Stimulated activated CD8-positive, alpha-beta memory T cell treated with anti-CD3 and anti-CD28 coated beads, Interleukin-12 subunit alpha, Interleukin-12 subunit beta, amount 100 ng/mL, for 24 hours (primary cell): ENCODE data around the gene KLF6.

Experiments
- DNase-seq: peaks from one replicate; pipeline ENCODE4 v3.0.0-alpha.2; 2020; ENCODE audit errors: extremely low read depth

Gene KLF6

DNA sequence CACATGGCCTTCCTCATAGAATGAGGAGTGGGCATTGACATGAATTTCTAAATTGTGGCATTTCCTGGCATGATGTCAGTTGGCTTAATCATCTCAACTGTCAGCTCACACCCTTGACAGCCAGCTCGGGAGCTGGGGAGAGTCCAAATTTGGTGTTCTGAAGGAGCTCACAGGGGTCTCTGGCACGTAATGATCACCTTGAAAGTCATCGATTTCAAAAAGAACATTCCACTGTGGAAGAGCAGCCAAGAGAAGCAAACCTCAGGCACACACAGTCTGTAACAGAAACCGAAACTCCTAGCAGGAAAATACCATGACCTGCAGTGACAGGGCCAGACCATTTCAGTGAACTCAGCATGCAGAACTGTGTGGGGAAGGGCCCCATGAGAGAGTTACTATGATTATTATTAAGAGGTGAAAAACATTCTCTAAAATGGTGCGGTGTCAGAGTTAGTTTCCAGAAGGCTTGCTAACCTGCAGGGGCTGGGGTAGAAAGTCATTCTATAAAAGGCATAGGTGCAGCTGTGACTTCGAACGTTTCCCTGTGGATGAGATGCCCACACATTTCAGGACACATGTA, 26.4 kb upstream of the KLF6 start:
- no peak for DNase-seq

DNA sequence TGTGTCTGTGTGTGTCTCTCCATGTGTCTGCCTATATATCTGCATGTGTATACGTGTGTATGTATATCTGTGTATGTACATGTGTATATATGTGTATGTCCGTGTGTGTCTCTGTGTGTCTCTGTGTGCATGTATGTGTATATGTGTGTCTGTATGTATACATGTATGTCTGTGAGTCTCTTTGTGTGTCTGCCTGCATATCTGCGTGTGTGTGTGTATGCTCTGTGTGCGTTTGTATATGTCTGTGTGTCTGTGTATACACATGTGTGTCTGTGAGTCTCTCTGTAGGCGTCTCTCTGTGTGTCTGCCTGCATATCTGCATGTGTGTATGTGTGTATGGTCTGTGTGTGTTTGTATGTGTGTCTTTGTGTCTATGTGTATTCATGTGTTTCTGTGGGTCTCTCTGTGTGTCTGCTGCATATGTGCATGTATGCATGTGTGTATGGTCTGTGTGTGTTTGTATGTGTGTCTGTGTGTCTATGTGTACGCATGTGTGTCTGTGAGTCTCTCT, 23.7 kb upstream of the KLF6 start:
- no peak for DNase-seq

DNA sequence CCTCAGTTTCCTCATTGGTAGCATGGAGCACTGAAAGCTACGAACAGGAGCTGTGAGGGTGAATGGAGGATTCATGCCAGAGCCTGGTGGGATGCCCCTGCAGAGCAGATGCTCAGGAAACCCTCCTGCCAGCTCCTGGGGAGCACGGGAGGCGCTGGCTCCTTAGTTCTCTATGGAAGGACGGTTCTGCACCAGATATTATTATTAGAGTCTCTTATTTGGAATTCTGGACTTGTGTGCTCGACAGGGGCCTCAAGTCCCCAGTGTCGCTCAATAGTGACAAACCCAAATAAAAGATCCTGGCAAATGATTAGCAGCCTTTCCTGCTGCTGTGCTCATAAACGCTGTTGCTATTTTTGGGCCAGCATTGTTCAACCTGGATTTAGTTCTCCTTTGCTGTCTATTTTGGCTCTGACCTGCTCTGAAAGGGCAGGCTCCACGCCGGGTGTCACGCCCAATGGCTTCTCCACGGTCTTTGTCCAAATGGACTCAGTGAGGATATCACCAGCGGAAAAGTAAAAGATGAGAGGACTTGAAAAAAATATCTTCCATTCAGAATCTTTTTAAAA, 23.0 kb upstream of the KLF6 start:
- DNase-seq: no peak

DNA sequence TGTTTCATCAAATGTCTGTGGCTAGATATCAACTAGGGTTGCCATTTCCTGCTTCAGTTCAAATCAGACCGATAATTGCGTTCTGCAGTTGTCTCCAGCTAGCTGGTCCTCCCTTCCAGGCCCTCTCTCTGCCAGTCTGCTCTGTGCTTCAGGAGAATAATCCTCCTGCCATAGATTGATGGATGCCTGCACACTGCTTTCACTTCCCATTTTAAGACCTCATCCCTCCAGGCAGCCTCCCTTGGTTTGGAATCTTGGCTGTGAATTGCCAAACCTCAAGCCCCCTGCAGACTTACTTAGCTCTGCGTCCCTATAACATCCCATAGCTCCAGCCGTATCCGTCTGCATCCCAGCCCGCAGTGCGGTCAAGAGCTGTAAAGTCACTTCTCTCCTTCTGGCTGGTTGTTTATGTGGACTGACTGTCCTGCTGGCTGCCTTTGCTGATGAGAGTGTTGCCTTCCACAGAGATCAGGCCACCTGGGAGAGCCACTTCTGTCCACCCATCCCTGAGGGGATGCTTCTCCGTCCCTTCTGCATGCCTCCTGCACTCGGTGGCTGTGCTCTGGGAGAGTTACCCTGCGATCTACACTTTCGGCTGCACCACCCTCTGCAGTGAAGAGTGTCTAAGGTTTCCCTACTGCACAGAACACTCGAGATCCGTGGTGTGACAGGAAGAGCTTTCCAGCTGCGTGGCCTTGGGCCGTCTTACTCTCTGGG, 22.4 kb upstream of the KLF6 start:
- DNase-seq: no peak

DNA sequence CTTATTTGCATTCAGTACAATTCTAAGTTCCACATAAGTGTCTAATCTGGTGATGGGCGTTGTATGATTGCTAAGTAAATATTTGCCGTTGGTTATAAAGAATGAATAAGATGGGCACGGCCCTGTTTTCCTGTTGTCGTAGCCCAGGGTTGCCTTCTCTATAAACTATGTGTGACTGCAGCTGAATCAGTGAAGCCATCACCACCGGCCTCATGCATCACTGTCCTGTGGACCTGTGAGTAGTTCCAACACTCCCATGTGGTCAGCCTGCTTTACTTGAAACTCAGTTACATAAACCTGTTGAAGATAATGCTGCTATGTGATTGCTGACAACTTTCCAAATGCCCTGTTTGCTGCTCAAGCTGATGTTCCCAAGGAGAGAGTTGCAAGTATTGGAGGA, 21.6 kb upstream of the KLF6 start:
- no peak for DNase-seq

DNA sequence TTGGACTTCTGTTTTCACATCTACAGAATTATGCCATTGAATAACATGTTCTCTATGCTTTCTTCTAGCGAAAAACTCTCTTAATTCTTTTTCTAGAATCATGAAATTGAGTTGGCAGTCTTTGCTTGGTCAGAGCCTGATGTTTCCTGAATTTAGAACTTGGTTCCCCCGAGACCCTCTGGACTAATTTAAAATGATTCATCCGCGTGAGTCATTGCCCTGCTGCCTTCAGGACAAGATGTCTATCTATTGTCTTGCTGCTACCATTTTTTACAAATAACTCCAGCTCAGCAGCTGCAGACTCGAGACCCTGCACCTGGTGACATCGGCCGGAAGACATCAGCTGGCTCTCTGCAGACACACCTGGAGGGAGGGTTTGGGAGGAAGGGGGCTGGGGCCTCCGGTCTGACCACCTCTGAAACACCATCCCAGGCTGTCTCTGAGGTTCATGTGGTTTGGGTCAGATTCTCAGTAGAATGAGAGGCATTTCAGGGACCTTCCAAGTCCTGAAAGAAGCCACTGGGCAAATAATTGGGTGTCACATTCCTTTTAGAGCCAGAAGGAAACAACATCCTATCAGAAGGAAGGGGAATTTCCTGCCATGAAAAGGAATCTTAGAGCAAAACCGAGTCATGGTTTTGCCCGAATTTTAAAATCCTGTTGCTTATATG, 20.9 kb upstream of the KLF6 start:
- DNase-seq: no peak

DNA sequence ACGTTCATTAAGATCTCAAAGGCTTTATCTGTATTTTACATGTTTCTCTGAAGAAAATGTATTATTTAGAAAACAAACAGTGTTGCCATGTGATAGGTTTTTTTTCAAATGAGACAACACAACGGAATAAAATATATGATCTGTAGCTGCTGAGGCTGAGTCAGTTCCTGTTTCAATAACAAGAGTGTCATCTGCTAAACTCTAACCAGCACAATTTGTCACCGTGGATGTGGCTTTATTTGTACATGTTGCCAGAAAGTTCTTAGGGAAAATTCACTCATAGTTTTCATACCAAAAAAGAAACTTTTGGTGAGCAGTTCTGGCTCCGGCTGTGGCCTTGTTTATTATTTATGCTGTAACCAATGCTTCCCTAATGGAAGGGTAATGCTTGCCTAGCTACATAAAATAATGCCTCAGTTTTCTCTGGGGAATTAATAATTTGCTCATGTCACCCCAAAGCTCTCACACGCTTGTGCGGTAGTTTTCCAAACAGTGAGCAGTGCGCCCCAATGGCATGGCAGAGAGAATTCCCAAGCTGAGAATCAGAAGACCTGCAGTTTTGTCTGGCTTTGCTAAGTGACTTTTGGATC, 20.3 kb upstream of the KLF6 start:
- DNase-seq: no peak

DNA sequence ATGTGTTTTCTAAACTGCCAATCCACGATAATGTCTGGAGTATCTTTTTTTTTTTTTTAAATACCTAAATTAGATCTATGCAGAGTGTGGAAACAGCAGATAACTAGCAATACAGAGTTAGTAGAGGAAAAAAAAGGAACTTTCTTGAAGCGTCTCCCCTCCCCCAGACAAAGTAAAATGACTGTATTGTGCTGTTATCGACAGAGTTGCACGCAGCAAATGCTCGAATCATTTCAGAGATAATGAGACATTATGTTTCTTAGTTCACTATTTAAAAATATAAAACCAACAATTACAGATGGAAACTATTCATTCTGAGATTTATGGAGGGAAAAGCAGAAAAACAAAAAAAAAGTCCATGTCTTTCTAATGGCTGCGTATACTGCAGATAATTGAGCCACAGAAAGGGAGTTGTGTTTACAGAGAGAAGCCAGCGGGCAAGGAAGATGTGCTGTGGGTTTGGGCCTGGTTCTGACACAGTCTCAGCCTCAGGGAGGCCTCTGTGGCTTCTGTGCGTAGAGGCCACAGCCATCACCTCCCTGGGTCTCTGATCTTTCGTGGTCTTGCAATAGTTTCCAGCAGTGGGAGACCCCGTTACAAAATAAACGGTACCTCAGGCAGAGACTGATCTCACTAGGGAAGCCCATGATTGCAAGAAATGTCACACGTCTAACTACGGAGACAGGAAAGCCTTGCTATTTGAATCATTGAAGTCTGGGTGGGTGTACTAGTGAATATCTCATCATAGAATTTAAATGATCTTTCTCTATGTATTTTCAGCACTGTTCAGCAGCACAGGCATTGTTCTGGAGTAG, 19.1 kb upstream of the KLF6 start:
- no peak for DNase-seq

DNA sequence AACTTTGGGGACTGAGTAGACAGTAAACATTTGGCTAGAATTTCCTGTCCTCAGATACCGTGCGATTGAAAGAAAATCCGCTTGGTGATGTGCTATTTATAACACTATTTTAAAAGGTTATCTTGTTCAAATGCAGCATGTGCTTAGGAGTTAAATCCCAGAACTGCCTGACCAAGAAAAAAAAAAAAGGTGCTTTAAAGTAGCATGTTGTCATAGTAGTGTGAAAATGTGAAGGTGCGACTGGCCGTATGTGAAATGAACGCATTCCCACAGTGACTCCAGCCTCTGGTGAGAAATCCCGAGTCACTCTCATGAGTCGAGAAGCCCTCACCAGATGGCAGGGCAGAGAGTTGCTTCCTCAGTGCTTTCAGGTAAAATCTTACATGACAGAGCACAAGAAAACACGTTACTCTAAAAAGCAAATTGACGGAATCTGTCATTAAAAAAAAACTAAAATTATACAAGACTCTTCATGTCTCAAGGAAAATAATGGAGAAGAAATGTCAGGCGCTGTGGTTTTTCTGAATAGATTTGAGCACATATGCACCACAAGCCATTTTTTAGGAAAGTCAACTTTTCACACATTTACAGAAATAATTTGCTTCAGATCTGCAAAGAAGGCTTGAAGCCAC, 18.4 kb upstream of the KLF6 start:
- no peak for DNase-seq

DNA sequence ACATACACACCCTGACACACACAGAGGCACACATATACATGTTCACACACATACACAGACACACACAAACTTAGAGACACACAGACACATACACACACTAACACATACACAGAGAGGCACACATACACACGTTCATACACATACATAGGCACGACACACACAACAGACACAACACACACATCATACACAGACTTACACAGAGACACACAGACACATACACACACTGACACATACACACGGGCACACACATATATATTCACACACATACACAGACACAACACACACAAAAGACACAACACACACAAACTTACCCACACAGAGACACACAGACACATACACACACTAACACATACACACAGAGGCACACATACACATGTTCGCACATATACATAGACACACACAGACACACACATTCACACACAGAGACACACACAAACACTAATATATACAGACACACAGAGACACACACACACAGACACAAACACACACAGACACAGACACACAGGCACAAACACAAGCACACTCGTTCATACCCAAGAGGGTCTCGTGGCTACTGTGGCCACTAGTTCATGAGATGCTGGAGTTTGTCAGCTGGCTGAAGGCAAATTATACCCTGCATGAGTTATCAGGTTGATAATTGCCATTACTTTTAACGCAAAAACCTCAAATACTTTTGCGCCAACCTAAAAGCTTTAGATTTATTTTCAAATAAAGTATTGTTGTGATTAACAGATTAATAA, 17.7 kb upstream of the KLF6 start:
- no peak for DNase-seq

DNA sequence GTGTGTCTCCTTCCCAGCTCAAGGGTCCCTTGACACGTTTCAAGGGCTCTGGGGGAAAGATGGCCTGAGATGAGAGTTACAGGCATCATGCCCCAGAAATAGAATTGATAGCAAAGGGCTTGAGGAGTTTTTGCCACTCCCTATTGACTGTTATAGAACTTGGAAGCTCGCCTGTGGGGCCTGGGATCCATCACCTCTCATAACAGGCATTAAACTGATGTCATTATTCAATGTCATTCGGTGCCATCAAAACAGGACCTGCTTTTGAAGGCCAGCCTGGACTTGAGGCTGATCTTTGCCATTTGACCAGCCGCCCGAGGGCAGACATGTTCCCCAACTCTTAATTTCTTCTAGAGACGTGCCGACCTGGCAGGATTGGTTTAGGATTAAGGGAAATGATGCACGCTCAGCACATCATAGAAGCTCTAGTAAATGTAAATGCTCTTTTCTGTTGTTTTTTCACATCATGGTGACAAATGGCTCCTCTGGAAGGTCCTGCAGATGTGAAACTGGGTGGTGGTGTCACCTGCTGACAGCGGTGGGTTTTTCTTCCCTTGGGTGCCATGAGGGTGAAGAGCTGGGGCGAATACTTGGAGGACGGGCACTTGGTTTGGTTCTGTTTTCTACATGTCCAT, 16.7 kb upstream of the KLF6 start:
- DNase-seq: no peak

DNA sequence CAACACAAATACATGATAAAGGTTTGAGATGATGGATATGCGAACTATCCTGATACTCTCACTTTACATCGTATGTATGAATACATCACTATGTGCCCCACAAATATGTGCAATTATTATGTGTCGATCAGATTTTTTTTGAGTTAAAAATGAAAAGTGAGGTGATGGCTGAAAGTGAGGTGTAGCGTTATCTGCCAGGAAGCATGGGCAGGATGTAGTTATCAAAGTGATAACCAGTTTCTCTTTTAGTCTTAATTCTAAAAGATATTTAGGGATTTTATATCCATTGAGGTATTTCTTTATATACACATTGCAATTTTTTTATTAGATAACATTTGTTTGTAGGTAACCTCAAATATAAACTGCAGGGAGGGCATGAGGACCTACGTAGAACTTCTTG, 15.6 kb upstream of the KLF6 start:
- DNase-seq: no peak

DNA sequence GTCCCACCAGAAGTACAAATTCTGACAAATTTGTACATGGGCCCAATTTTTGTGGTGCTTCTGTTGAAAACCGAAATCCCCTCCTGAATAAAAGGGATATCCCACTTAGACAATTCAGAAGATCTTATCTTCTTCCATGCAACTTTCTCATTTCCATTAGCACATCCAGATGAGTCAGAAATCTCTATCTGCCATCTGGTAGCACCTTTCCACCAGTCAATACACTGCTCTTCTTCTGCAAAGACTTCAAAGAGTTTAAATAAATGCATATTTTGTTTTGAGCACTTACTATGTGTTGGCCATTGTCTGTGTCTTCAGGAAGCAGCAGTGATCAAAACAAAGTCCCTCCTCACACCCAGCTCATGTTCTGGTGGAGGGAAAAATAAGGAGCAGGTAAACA, 12.7 kb upstream of the KLF6 start:
- DNase-seq: no peak

DNA sequence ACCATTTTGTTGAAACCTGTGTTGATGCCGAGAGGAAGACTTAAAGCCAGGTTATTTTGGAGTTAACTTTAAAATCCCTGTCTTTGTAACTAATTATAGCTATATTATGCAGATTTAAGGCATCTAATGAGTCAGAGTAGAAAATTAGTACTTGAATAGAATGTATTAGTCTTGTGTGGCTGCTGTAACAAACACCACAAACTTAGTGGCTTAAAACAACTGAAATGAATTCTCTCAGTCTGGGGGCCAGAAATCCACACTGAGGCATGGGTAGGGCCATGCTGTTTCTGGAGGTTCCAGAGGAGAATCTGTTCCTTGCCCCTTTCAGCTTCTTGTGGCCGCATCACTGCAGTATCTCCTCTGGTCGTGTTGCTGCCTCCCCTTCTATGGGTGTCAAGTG, 8.5 kb upstream of the KLF6 start:
- no peak for DNase-seq

DNA sequence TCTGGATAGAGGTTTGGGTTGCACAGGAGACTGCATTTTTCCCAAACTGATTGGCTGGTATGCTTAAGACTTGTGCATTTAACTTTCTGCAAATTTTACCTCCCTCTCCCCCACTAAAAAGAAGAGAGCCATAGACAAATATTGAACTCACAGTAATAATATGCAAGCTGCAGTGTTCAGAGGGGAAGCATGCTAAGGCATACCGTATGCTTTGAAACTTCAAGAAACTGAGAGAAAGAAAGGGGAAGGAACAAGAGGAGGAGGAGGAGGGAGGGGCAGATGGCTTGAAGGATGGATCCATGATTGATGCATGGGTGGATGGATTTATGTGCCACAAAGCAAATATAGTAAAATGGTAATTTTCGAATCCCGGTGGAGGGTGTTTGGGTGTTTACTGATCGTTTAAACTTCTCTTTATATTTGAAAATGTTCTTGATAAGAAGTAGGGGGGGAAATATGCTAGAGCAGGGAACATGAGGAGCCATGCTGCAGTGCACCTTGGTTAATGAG, 7.8 kb upstream of the KLF6 start:
- DNase-seq: no peak

DNA sequence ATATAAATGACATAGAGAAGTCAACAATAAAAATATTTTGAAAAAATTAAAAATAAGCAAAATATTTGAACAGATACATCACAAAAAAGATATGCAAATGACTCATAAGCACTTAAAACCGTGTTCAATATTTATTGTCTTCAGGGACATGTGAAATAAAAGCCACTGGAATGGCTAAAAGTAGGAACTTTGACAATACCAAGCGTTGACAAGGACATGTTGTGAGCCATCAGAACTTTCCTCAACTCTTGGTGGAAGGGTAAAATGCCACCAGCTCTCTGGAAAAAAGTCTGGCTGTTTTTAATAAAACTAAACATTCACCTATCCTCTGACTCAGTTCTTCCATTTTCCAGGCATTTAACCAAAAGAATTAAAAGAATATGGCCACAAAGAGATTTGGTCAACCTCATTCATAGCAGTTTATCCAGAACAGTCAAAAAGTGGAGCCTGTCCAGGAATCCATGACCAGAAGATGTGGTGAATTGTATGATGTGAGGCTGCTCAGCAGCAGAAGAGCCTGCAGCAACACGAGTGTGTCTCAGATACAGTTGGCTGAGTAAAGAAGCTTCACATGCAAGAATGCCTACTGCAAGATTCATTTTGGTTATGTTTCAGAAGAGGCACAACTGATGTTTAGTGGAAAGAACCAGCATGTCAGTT, 7.1 kb upstream of the KLF6 start:
- DNase-seq: no peak

DNA sequence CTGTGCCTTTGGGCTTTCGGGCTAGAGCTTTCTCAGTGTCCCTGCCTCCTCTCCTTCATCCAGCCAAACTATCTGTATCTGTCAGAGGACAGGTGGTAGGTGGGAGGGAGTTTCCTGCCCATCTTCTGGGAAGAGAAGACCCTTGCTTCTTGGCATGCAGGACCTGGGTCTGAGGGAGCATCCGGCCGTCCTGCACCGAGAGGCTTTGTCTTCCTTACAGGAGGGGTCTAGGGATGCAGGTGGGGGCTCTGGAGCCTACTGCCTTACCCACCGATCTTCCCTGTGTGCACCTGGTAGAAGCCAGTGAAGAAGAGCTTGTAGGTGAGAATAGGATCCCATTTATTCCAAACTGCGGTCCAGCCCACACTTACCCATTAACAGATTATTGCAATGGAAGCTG, 5.8 kb upstream of the KLF6 start:
- DNase-seq: no peak

DNA sequence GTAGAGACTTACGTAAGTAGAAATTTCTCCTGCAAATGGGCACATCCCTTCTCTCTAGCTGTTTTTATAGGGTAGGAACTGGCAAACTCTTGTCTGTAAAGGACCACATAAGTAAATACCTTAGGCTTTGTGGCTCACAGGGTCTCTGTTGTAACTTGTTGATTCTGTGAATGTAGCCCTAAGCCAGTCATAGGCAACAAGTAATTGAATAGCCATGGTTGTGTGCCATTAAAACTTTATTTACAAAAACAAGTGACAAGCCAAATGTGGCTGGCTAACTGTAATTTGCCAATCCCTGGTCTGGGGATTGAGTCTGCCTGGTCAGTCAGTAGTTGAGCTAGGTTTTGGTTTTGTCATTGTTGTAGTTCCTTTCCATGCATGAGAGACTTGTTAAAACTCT, 5.3 kb upstream of the KLF6 start:
- no peak for DNase-seq

DNA sequence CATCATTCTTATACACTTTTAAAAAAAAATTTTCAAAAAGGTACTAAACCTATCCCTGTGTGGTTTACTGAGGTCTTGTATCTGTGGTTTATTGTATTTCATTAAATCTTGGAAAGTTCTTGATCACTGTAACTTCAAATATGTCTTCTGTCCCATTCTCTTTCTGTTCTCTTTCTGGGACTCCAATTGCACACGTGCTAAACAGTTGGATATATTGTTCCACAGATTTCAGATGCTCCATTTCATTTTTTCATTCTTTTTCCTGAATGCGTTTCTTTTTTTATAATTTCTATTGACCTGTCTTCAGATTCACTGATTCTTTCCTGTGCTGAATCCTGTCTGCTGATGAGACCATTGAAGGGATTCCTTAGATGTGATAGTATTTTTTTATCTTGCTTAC, 4.6 kb upstream of the KLF6 start:
- no peak for DNase-seq
